GM18520 (cell line): ENCODE results near the gene GSPT1.
A peak's percentile ranks its signal among the peaks of the same experiment; 100 is the strongest.
"Not testable (repeated sequence)": the region's sequence is repeated elsewhere in the genome, so short reads cannot be mapped to it uniquely, and the experiment has no call there.

Experiments used
- ATAC-seq: cut with Tn5 transposase; IDR thresholded peaks from one replicate; pipeline ENCODE4 v1.9.1; 2021; ENCODE audit not compliant: unreplicated experiment

Gene GSPT1

GRCh38 chr16:11915644-11916523 is at the start of gene GSPT1:
GSPT1 (minus strand) TSS chr16:11915956; CDS start chr16:11915720, 236 bp downstream.
- peak; percentile 74 for ATAC-seq

GRCh38 chr16:11964761-11965551 is 49.2 kb upstream of the GSPT1 start, which contains the start of gene TNFRSF17:
TNFRSF17 (plus strand) TSS chr16:11965210; CDS start chr16:11965325, 115 bp downstream.
- ATAC-seq, result peak; percentile 79

GRCh38 chr16:11963706-11964105 is 48.0 kb upstream of the GSPT1 start:
- ATAC-seq, result no peak

- ATAC-seq, result not testable (repeated sequence)
Observed at GRCh38 chr16:11962978-11963377, 47.2 kb upstream of the GSPT1 start.

- ATAC-seq, result not testable (repeated sequence)
Observed at GRCh38 chr16:11962457-11962856, 46.7 kb upstream of the GSPT1 start.

GRCh38 chr16:11957591-11958395 is 42.0 kb upstream of the GSPT1 start:
- no peak for ATAC-seq

GRCh38 chr16:11956558-11956957 is 40.8 kb upstream of the GSPT1 start:
- ATAC-seq, result no peak

GRCh38 chr16:11955713-11956123 is 40.0 kb upstream of the GSPT1 start:
- no peak for ATAC-seq

- ATAC-seq, result not testable (repeated sequence)
Observed at GRCh38 chr16:11953576-11953975, 37.8 kb upstream of the GSPT1 start.

- no peak for ATAC-seq
Observed at GRCh38 chr16:11950388-11950787, 34.6 kb upstream of the GSPT1 start.

- peak; percentile 73 for ATAC-seq
Observed at GRCh38 chr16:11949527-11949926, 33.8 kb upstream of the GSPT1 start.

GRCh38 chr16:11948819-11949218 is 33.1 kb upstream of the GSPT1 start:
- ATAC-seq, result no peak

- no peak for ATAC-seq
Observed at GRCh38 chr16:11946433-11946832, 30.7 kb upstream of the GSPT1 start.

- not testable (repeated sequence) for ATAC-seq
Observed at GRCh38 chr16:11941945-11942344, 26.2 kb upstream of the GSPT1 start, which contains the start of gene NPIPB2. NPIPB2 (minus strand) TSS chr16:11942045; CDS start chr16:11942045, 0 bp downstream.

GRCh38 chr16:11927350-11927749 is 11.6 kb upstream of the GSPT1 start:
- not testable (repeated sequence) for ATAC-seq

- not testable (repeated sequence) for ATAC-seq
Observed at GRCh38 chr16:11924046-11924445, 8.3 kb upstream of the GSPT1 start.

- no peak for ATAC-seq
Observed at GRCh38 chr16:11916524-11917285, 949 bp upstream of the GSPT1 start.

- peak; percentile 17 for ATAC-seq
Observed at GRCh38 chr16:11915114-11915643, 577 bp downstream of the GSPT1 start.

GRCh38 chr16:11914210-11915113 is 1.3 kb downstream of the GSPT1 start:
- ATAC-seq, result no peak
